HG03460 (cell line): Measurements from ENCODE around the gene BRD7.

ENCODE experiments used
- ATAC-seq: cut with Tn5 transposase; IDR thresholded peaks from one replicate; pipeline ENCODE4 v1.9.1; 2021; ENCODE audit not compliant: unreplicated experiment

The BRD7 gene

GRCh38 chr16:50274326-50275097 lies 94.3 kb downstream of the BRD7 start:
- peak; percentile 46 for ATAC-seq

GRCh38 chr16:50273888-50274325 lies 94.9 kb downstream of the BRD7 start:
- peak; percentile 55 for ATAC-seq

DNA sequence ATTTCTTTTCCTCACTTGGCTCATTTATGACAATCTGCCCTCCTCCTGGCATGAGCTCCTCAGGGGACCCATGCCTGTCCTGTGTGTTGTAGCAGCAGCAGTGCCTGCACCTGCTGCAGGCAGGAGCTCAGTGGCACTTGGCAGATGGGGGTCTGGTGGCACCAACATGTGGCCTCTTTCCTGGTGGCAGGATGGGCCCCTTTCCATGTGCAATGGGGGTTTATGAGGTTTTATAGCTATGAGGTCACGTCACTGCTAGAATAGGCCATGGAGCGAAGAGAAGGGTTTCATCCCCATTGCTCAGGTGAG lies 95.5 kb downstream of the BRD7 start:
- no peak for ATAC-seq

- no peak for ATAC-seq
These were observed 96.0 kb downstream of the BRD7 start for GRCh38 chr16:50272687-50273381.

GRCh38 chr16:50272111-50272571 lies 96.6 kb downstream of the BRD7 start:
- no peak for ATAC-seq

- ATAC-seq = no peak
These were observed 97.4 kb downstream of the BRD7 start for GRCh38 chr16:50271148-50272041.

GRCh38 chr16:50270510-50271147 lies 98.2 kb downstream of the BRD7 start:
- no peak for ATAC-seq

GRCh38 chr16:50269769-50270509 lies 98.8 kb downstream of the BRD7 start:
- no peak for ATAC-seq

- no peak for ATAC-seq
These were observed 99.6 kb downstream of the BRD7 start for GRCh38 chr16:50269061-50269705.

DNA sequence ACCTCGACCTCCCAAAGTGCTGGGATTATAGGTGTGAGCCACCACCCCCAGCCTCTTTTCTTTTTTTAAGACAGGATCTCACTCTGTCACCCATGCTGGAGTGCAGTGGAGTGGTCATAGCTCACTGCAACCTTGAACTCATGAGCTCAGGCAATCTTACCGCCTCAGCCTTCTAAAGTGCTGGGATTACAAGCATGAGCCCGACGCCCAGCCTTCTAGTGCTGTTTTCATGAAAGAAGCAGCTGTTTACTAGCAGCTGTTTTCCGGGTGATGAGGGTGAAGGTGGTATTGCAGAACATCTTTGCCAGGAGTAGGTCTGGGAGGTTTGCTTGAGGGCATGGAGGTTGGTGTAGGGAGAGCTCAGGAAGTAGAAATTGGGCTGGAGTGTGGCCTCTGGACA lies 100.4 kb downstream of the BRD7 start:
- no peak for ATAC-seq

- no peak for ATAC-seq
These were observed 101.1 kb downstream of the BRD7 start for GRCh38 chr16:50267651-50268050.

DNA sequence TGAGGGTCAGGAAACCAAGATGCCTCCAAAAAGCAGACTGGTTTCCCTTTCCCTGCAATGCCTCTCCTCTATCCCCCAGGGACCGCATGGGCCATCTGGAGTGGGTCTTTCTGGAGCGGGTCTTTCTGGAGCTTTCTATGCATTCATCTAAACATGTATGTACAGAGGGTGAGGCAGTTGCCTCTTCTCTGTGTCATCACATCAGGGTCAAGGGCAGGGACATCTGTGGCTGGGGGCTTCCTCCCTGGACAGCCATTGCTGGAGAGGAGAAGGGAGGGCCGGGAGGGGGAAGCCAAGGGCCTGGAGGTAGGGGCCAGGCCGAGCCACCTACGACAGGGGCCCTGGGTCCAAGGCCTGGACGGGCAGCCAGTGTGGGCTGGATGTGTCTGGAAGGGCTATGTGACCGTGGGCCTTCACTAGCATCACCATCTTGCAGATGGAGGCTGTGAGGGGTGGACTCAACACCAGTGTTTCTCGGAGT lies 101.6 kb downstream of the BRD7 start:
- no peak for ATAC-seq

DNA sequence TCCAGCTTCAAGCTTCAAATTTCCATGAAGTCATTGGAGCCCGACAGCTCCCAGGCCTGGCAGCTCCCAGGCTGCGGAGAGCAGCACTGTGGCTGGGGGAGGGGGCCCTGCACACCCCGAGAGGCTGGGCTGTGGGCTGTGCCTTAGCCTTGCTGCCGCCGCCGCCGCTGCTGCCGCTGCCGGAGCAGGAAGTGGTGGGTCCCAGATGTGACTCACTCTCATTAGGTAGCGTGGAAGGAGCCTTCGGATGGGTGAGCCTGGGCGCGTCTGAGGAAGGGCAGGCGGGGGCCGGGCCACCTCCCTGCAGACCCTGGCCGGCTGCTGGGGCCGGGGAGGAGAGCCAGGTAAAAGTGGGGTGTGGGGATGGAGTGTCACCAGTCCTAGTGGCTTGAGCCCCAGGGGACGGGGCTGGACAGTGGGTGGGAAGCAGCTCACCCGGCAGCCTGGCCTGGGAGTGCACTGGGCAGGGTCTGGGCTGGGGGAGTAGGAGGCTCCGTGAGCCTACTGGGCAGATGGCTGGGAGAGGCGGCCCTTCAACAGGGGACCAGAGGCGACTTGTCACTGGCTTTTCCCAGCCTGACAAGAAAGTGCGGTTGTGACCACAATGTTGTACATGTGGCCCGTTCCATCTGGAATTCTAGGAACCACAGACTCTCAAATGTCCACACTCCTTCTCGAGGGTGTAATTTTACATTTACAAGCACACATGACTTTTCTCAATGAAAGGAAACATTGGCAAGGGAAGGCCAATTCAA lies 102.3 kb downstream of the BRD7 start, which contains the start of gene ADCY7:
Gene ADCY7, plus strand, starts transcription at position 215 of the 755 bp plus-strand sequence. CDS start 21,629 bp downstream, outside the sequence.
- ATAC-seq = peak; percentile 82
